Effector memory CD8-positive, alpha-beta T cell (primary cell): ENCODE data around the gene RPL29.
"Not testable (repeated sequence)": the region's sequence is repeated elsewhere in the genome, so short reads cannot be mapped to it uniquely, and the experiment has no call there.

Experiments used
- ATAC-seq: fragments of 150-1000 bp; cut with Tn5 transposase; replicated peaks from 2 replicates; pipeline ENCODE4 v1.10.0; 2021; ENCODE audit warnings: mild to moderate bottlenecking, moderate library complexity
- DNase-seq, 3 experiments: peaks; one replicate each; pipeline ENCODE4 v3.0.0; 2021
- H3K27ac Mint-ChIP-seq, 2 donors: one replicate each; pipeline ENCODE4 v1.8.0; 2022; ENCODE audit warnings: mild to moderate bottlenecking in 2 of 2, mixed read lengths in 2 of 2, moderate library complexity in 2 of 2
- H3K27me3 Mint-ChIP-seq, 2 donors: one replicate each; pipeline ENCODE4 v1.8.0; 2022; ENCODE audit warnings: mixed read lengths in 2 of 2
- H3K36me3 Mint-ChIP-seq: one replicate; pipeline ENCODE4 v1.8.0; 2022; ENCODE audit warnings: mild to moderate bottlenecking, moderate library complexity, mixed read lengths; ENCODE audit not compliant: insufficient read depth
- H3K4me1 Mint-ChIP-seq, 2 donors: one replicate each; pipeline ENCODE4 v1.8.0; 2022; ENCODE audit warnings: low read depth in 2 of 2, mixed read lengths in 2 of 2
- H3K4me3 Mint-ChIP-seq, 2 donors: one replicate each; pipeline ENCODE4 v1.8.0; 2022; ENCODE audit warnings: mild to moderate bottlenecking in 2 of 2, mixed read lengths in 2 of 2, moderate library complexity in 2 of 2
- H3K9me3 Mint-ChIP-seq, 2 donors: one replicate each; pipeline ENCODE4 v1.8.0; 2022; ENCODE audit warnings: mixed read lengths in 2 of 2

RPL29 gene

DNA sequence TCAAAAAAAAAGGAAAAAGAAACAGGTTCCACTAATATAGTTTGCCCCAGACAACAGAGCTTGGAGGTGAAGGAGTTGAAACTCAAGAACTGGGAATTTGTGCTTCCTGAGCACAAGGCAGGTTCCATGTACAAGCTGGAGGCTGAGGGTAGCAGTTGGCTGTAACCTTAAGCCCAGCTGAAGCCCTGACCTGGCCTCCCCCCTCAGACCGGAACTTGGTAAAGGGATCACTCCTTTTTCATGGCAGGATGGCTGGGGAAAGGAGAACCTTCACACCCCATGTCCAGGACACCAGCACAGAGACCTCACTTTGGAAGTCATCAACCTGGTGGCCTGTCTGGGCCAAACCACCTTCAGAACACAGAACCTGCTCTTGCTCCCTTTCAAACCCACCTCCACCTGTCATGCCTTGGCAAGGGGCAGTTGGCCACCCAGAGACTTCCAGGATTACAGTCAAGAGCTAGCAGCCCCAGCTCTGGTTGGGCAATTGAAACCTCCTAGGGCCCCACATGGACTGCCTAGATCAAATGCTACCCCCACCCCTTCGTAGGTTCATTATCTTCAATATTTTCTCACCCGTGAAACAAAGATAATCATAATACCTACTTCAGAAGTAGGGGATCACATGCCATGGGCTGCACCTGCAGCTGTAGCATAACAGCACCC lies 3.5 kb downstream of the RPL29 start:
- Mint-ChIP-seq H3K36me3 (peaks cover 38% of the 10 kb centered on the region), H3K4me3 (no peak overlapping the region), H3K4me1 (peaks cover 31 to 33% of the 10 kb centered on the region in 2 donors), H3K27ac (no peak overlapping the region), H3K27me3 (no peaks in the 10 kb centered on the region), H3K9me3 (no peaks in the 10 kb centered on the region)
- no peak for DNase-seq
- ATAC-seq: no peak

DNA sequence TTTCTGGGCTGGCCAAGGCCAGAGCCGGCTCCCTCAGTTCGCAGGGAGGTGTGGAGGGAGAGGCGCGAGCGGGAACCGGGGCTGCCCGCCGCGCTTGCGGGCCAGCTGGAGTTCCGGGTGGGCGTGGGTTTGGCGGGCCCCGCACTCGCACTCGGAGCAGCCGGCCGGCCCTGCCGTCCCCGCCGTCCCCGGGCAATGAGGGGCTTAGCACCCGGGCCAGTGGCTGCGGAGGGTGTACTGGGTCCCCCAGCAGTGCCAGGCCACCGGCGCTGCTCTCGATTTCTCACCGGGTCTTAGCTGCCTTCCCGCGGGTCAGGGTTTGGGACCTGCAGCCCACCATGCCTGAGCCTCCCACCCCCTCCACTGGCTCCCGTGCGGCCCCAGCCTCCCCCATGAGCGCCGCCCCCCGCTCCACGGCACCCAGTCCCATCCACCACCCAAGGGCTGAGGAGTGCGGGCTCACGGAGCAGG lies 5.2 kb downstream of the RPL29 start:
- DNase-seq, H3K4me3 Mint-ChIP-seq, ATAC-seq, H3K9me3 Mint-ChIP-seq, H3K27me3 Mint-ChIP-seq: not testable (repeated sequence)
- peaks cover 26 to 32% of the 10 kb centered on the region in 2 donors for H3K4me1 Mint-ChIP-seq
- H3K36me3 Mint-ChIP-seq: peaks cover 38% of the 10 kb centered on the region
- H3K27ac Mint-ChIP-seq: peak overlapping the region in 1 of 2 donors; percentile 69

GRCh38 chr3:51988286-51989146 lies 7.2 kb downstream of the RPL29 start:
- Mint-ChIP-seq H3K27ac (peak overlapping the region; percentile 77 to 78), H3K4me1 (peaks cover 16 to 17% of the 10 kb centered on the region in 2 donors)
- no peak for DNase-seq

GRCh38 chr3:51987568-51987967 lies 8.1 kb downstream of the RPL29 start:
- no peaks in the 10 kb centered on the region for H3K9me3 Mint-ChIP-seq
- H3K36me3 Mint-ChIP-seq: peaks cover 23% of the 10 kb centered on the region
- peaks cover 22% of the 10 kb centered on the region in 2 donors for H3K4me1 Mint-ChIP-seq
- no peak overlapping the region for H3K4me3 Mint-ChIP-seq
- no peaks in the 10 kb centered on the region for H3K27me3 Mint-ChIP-seq
- H3K27ac Mint-ChIP-seq: peak overlapping the region; percentile 5 to 78
- DNase-seq (no peak), ATAC-seq (no peak)

More at GRCh38 chr3:51988286-51989146, 7.2 kb downstream of the RPL29 start:
- Mint-ChIP-seq H3K9me3 (no peaks in the 10 kb centered on the region), H3K4me3 (no peak overlapping the region), H3K36me3 (peaks cover 27% of the 10 kb centered on the region), H3K27me3 (no peaks in the 10 kb centered on the region)
- ATAC-seq: no peak

DNA sequence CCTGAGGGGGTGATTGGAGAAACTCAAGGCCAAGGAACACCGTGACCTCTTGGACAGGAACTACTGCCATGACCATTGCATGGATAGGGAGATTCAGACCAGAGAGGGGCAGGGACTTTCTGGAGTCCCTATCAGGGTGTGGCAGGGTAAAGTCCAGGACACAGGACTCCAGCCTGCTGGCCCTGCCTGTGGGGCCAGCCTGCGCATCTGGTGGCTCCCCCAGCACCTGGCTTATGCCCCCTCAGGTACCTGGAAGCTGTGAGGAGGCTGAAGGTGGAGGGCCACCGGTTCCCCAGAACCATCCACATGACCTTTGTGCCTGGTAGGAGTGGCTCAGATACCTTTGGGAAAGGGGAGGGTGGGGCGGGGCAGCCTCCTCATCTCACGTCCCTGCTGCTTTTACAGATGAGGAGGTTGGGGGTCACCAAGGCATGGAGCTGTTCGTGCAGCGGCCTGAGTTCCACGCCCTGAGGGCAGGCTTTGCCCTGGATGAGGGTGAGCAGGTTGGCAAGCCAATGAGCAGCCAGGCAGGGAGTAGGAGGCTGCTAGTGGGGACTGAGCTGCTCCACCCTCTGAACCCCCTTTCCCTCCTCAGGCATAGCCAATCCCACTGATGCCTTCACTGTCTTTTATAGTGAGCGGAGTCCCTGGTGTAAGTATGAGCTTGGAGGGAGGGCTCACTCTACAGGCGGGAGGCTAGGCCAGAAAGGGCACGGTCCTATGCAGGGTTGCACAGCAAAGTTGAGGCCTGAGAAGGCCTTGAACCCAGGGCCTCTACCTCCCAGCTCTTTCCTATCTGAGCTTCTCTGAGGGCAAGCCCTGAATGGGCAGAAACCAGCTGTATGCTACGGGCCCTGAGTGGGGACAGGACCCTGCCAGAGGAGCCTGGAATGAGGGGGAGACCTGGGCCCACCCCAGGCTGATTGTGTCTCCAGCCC lies 9.4 kb downstream of the RPL29 start:
- no peaks in the 10 kb centered on the region for H3K9me3 Mint-ChIP-seq
- no peak for ATAC-seq
- peak overlapping the region; percentile 5 to 78 for H3K27ac Mint-ChIP-seq
- H3K36me3 Mint-ChIP-seq: peaks cover 24% of the 10 kb centered on the region
- no peak for DNase-seq
- H3K27me3 Mint-ChIP-seq: no peaks in the 10 kb centered on the region
- no peak overlapping the region for H3K4me3 Mint-ChIP-seq
- peaks cover 23 to 25% of the 10 kb centered on the region in 2 donors for H3K4me1 Mint-ChIP-seq

GRCh38 chr3:51985063-51985462 lies 10.6 kb downstream of the RPL29 start:
- Mint-ChIP-seq H3K36me3 (peaks cover 21% of the 10 kb centered on the region), H3K4me3 (no peak overlapping the region), H3K27ac (peak overlapping the region; percentile 90 to 97), H3K4me1 (peaks cover 28 to 30% of the 10 kb centered on the region in 2 donors), H3K27me3 (no peaks in the 10 kb centered on the region), H3K9me3 (no peaks in the 10 kb centered on the region)
- DNase-seq (no peak), ATAC-seq (no peak)

GRCh38 chr3:51984269-51984647 lies 11.4 kb downstream of the RPL29 start:
- no peak for DNase-seq
- Mint-ChIP-seq H3K9me3 (no peaks in the 10 kb centered on the region), H3K4me1 (peaks cover 28 to 30% of the 10 kb centered on the region in 2 donors), H3K27me3 (no peaks in the 10 kb centered on the region), H3K27ac (peak overlapping the region; percentile 90 to 97), H3K36me3 (peaks cover 21% of the 10 kb centered on the region), H3K4me3 (peak overlapping the region; percentile 92 to 95)
- no peak for ATAC-seq

DNA sequence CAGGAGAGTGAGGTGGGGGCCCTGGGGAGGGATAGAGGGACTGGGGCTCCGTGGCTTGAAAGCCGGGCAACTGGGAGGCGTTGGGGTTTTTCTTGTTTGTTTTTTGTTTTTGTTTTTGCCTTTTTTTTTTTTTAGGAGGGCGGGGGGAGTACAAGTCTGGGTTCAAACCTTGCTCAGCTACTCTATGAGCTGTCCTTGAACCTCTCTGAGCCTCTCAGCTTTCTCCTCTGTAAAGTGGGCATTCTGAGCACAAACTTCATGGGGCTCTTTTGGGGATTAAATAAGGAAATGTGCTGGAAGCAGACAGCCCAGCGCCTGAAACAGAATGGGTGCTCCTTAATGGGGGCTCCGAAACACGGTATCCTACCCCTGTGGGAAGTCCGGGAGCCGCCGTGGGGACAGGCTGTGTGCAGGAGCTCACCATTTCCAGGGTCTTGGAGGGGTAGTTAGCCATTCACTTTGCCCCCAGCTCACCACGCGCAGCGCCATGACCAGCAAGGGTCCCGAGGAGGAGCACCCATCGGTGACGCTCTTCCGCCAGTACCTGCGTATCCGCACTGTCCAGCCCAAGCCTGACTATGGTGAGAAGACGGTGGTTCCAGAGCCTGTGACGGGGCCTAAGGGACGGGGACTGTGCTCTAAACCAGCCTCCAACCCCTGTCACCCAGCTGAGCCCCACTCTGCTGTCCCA lies 12.0 kb downstream of the RPL29 start:
- DNase-seq (no peak), ATAC-seq (no peak)
- Mint-ChIP-seq H3K9me3 (no peaks in the 10 kb centered on the region), H3K4me1 (peaks cover 25 to 27% of the 10 kb centered on the region in 2 donors), H3K27ac (peak overlapping the region; percentile 90 to 97), H3K36me3 (peaks cover 21% of the 10 kb centered on the region), H3K27me3 (no peaks in the 10 kb centered on the region), H3K4me3 (peak overlapping the region; percentile 92 to 95)

- Mint-ChIP-seq H3K9me3 (no peaks in the 10 kb centered on the region), H3K36me3 (peaks cover 21% of the 10 kb centered on the region), H3K27ac (peak within 1 kb of the TSS; percentile 90 to 97), H3K4me1 (peaks cover 23 to 25% of the 10 kb centered on the region in 2 donors), H3K27me3 (no peaks in the 10 kb centered on the region), H3K4me3 (peak within 1 kb of the TSS; percentile 92 to 95)
- ATAC-seq (peak; percentile 81), DNase-seq (peak; percentile 53 to 60 (median 57))
These were observed 12.7 kb downstream of the RPL29 start, which contains the start of gene ACY1 for GRCh38 chr3:51982838-51983577. TSS of gene ACY1 (plus strand) at chr3:51983535. CDS start at chr3:51984065, 530 bp downstream.

DNA sequence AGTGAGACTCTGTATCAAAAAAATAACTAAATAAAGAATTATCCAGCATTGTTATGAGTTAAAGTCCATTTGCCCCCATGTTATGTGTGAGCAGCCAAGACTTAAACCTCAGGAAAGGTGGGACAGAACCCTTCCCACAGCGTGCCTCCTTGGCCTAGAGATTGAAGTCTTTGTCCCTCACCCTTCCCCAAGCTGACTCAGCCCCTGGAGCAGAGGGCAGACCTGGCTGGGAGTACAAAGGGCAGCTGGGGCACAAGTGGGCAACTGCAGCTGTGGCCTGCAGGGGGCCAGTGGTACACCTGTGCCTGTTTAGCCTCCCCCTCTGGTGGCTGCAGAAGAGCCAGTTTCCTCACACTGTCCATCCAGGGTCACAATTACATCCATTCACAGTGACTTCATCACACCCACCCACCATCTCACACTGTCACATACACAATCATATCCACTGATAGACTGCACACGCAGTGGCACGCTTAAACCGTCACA lies 13.3 kb downstream of the RPL29 start:
- Mint-ChIP-seq H3K27ac (peak overlapping the region; percentile 90 to 97), H3K9me3 (no peaks in the 10 kb centered on the region), H3K27me3 (no peaks in the 10 kb centered on the region), H3K4me3 (peak overlapping the region; percentile 92 to 95), H3K4me1 (peaks cover 25 to 30% of the 10 kb centered on the region in 2 donors), H3K36me3 (peaks cover 21% of the 10 kb centered on the region)
- ATAC-seq: peak; percentile 33
- DNase-seq: no peak

DNA sequence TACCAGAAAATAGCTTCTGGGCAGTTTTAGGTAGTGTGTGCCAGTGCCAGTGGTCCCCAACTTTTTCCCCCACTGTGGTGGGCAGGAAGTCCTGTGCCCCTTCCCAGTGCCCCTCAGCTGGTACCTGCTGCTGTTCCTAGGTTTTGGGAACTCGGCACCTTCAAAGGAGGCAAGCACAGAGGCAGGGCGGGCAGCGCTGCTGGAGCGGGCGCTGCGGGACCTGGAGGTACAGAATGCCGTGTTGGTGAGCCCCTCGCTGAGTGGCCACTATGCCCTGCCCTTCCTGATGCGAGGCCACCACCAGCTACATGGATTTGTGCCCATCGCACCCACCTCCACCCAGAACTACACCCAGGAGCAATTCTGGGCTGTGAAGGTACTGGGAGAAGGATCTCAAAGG lies 15.4 kb downstream of the RPL29 start:
- Mint-ChIP-seq H3K27me3 (no peaks in the 10 kb centered on the region), H3K9me3 (no peaks in the 10 kb centered on the region), H3K4me1 (peaks cover 37 to 43% of the 10 kb centered on the region in 2 donors), H3K36me3 (peaks cover 18% of the 10 kb centered on the region), H3K27ac (no peak overlapping the region), H3K4me3 (no peak overlapping the region)
- no peak for ATAC-seq
- DNase-seq: no peak

- H3K4me1 Mint-ChIP-seq: peaks cover 42 to 47% of the 10 kb centered on the region in 2 donors
- H3K4me3 Mint-ChIP-seq: no peak overlapping the region
- no peaks in the 10 kb centered on the region for H3K9me3 Mint-ChIP-seq
- peaks cover 26% of the 10 kb centered on the region for H3K36me3 Mint-ChIP-seq
- DNase-seq (no peak), ATAC-seq (no peak)
- H3K27ac Mint-ChIP-seq: peak overlapping the region in 1 of 2 donors; percentile 41
- no peaks in the 10 kb centered on the region for H3K27me3 Mint-ChIP-seq
These were observed 17.6 kb downstream of the RPL29 start for GRCh38 chr3:51978143-51978502.
